GM12892 (cell line): ENCODE results near the gene AMZ1.

Source experiments
- POLR2A ChIP-seq: IDR thresholded peaks from 2 replicates; pipeline ENCODE4 v1.6.1; 2011; ENCODE audit warnings: low read depth, low read length, control low read depth
- POLR2AphosphoS5 ChIP-seq: IDR thresholded peaks from 2 replicates; pipeline ENCODE4 v1.6.1; 2011; ENCODE audit warnings: low read depth, low read length, control low read depth

DNA sequence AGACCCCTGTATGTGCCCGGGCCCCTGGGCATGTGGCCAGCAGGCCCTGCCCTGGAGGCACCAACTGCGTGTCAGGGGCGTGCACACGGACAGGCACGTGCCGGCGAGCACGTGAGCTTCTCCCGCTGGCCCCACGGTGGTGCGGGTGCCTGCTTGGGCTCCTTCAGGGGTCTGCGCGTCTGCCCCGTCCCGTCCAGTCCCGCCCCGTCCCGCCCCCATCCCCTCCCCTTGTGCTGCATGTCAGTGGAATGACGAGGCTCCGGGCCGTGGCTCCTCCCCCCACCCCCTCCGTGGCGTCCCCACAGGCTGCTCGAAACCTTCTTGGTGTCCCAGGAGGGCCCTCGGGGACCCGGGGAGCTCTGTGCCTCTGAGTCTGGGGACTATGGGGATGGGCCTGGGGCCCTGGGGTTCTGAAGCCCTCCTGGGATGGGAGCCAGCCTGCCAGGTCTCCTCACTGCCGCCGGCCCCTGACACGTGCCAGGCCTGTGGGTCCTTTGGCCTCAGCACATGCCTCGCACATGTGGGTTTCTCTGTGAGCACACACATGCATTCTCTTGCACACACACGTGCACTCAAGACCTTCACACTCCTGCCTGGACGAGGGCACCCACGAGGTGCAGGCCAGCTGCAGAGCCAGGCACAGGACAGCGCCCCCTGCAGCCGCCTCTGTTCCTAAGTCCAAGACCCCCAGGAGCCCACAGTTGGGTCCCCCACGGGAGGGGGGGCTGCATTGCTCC is 27.5 kb upstream of the AMZ1 start:
- no peak for TF ChIP-seq POLR2AphosphoS5
- no peak for TF ChIP-seq POLR2A
